ENCODE data around the gene AGAP9.

DNA sequence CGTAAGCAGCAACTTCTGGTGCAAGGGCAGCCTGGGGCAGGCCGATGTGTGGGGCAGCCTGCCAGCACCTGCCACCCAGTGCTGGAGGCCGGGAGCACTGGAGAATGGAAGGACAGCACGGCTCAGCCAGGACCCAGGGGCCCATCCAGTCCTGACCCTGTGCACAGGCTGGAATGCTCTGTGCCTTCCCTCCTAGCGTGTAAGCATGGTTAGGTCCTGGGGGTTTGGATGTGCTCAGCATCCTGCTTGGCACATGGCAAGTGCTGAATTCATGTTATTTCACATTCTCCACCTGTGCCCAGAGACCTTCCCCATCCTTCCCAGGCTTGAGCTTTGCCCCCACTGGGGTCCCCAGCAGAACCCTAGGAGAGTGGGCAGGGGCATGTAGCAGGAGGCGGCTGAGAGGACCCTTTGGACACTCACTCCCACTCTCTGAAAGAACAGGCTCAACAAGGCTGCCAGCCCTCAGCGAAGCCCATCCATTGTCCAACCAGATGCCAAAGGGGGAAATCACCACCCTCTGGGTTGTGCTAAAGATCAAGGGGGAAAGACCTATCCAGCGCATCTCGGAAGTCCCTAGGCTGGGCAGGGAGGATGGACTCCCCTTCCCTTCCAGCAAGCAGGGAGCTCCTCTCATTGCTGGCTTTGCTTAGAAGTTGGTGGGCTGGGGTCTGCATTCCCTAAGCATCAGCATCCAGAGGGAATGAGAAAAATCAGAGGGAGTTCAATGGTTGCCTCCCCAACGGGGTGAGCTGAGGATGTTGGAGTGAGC lies 69.2 kb downstream of the AGAP9 start:
- no peak for TF ChIP-seq CTCF (IDR thresholded peaks at IDR 0.05)
- no peak for TF ChIP-seq POLR2AphosphoS5 (IDR thresholded peaks at IDR 0.05; ENCODE audit: low read depth, low read length)
